H1 (cell line): ENCODE measurements around the gene KDSR. TPM values are rescaled to one million over a fixed set of nuclear protein-coding genes. Genes with fewer than 3 reads are reported as not detected.

ENCODE experiments used
- CBX8 ChIP-seq: fragments of 300-800, 300-1000 bp; sonication (generic); IDR thresholded peaks from 2 replicates; pipeline ENCODE4 v1.7.1; 2016; ENCODE audit warnings: low read depth, low read length, borderline replicate concordance
- CEBPB ChIP-seq: IDR thresholded peaks from 2 replicates; pipeline ENCODE4 v1.6.1; 2012; ENCODE audit warnings: low read depth, low read length
- CHD1 ChIP-seq: IDR thresholded peaks from 2 replicates; pipeline ENCODE4 v1.6.1; 2012; ENCODE audit warnings: low read depth, low read length, improper control_type of control experiment
- CREB1 ChIP-seq: IDR thresholded peaks from 2 replicates; pipeline ENCODE4 v1.6.1; 2012; ENCODE audit warnings: inconsistent platforms
- JUND ChIP-seq: IDR thresholded peaks from 2 replicates; pipeline ENCODE4 v1.6.1; 2011; ENCODE audit warnings: mild to moderate bottlenecking, improper control_type of control experiment, low read length
- POU5F1 ChIP-seq: IDR thresholded peaks from 2 replicates; pipeline ENCODE4 v1.6.1; 2011; ENCODE audit warnings: low read depth, mild to moderate bottlenecking, low read length, moderate library complexity
- SIX5 ChIP-seq: IDR thresholded peaks from 2 replicates; pipeline ENCODE4 v1.6.1; 2011; ENCODE audit warnings: mild to moderate bottlenecking, low read depth, low read length
- SP1 ChIP-seq: IDR thresholded peaks from 2 replicates; pipeline ENCODE4 v1.6.1; 2011; ENCODE audit warnings: low read depth, low read length
- TBP ChIP-seq: IDR thresholded peaks from 2 replicates; pipeline ENCODE4 v1.6.1; 2011; ENCODE audit warnings: low read depth, low read length, improper control_type of control experiment
- polyA plus RNA-seq, 7 experiments: library from polyadenylated mRNA; depleted of rRNA in 3 of 7; stranded (reverse) in 5 of 7; unstranded in 2 of 7; fragments of >200 nt in 5 of 7; fragments of 200-250 nt in 2 of 7; gene quantifications; 1 replicate in 5 of 7; 2 replicates in 1 of 7; 4 replicates in 1 of 7; pipeline versions ENCODE4 v1.2.1 to v1.2.3, GENCODE V29; 2011 to 2013; ENCODE audit warnings: missing spikeins in 2 of 7, mixed read lengths in 2 of 7
- total RNA-seq: library from RNA; stranded (reverse); fragmentation: NEBNext Ultra II Directional; extraction: Animal tissue kit (Norgen Biotek cat#: 25700); gene quantifications from 2 replicates; pipeline ENCODE4 v1.2.1, GENCODE V29; 2021

KDSR gene
- total and polyA plus RNA-seq, 2 of the 8 experiments (the other 6 are each of a cell fraction or from before 2014, with no cell fraction given), result 12.4 to 50.5 TPM

DNA sequence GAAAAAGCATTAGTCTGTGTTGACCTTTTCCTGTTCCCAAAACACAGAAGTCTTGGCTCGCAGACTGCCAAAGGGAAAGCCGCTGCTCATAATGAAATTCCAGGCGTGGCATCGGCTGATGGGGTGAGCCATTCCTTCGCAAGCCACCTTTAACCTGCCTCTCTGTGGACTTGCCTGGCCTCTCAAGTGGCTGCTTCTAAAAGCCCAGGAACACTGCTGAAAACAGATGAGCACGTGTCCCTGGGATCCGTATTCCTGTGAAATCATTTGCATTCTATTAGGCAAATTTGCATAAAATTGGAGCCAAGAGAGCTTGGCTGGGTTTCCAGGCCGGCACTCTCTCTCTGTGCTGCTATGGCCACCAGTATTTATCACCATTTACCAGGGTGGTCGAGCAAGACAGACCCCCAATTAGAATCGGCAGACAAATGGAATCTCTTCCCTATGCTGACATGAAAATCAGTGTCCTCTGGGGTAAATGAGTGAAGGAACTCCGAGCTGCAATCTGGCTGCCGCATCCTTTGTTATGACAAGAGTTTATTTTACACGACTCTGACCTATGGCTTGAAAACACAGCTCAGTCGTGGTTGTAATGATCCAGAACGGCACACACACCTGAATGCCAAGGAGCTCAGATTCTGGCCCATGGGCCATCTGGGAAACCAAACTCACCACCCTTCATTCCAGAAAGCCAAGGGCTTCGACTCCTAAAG lies 69.2 kb downstream of the KDSR start (continued):
- TF ChIP-seq SIX5 (no peak), SP1 (no peak), CEBPB (no peak), TBP (no peak), CHD1 (no peak), CBX8 (no peak), CREB1 (no peak), JUND (no peak), POU5F1 (no peak)
